GM18907 (cell line): ENCODE results near the gene STAT2.
"Not testable (repeated sequence)": the region's sequence is repeated elsewhere in the genome, so short reads cannot be mapped to it uniquely, and the experiment has no call there.

ENCODE experiments used
- ATAC-seq: cut with Tn5 transposase; IDR thresholded peaks from one replicate; pipeline ENCODE4 v1.9.1; 2021; ENCODE audit warnings: mild to moderate bottlenecking, moderate library complexity; ENCODE audit not compliant: unreplicated experiment

Gene STAT2

GRCh38 chr12:56332512-56333196, 27.3 kb downstream of the STAT2 start:
- no peak for ATAC-seq

GRCh38 chr12:56330936-56331490, 28.9 kb downstream of the STAT2 start:
- ATAC-seq: no peak

- no peak for ATAC-seq
Measured at GRCh38 chr12:56326533-56326932, 33.4 kb downstream of the STAT2 start.

- ATAC-seq: no peak
Measured at GRCh38 chr12:56326126-56326525, 33.8 kb downstream of the STAT2 start.

GRCh38 chr12:56324206-56324605, 35.7 kb downstream of the STAT2 start:
- ATAC-seq: no peak

- not testable (repeated sequence) for ATAC-seq
Measured at GRCh38 chr12:56321610-56322009, 38.3 kb downstream of the STAT2 start.

GRCh38 chr12:56321027-56321426, 38.9 kb downstream of the STAT2 start:
- no peak for ATAC-seq

GRCh38 chr12:56317675-56318074, 42.2 kb downstream of the STAT2 start:
- ATAC-seq: no peak

GRCh38 chr12:56315622-56316473, 44.1 kb downstream of the STAT2 start, which contains the start of gene CNPY2:
Gene CNPY2 (minus strand): TSS chr12:56315988. CDS start chr12:56315217, 771 bp downstream.
- peak; percentile 92 for ATAC-seq

- ATAC-seq: no peak
Measured at GRCh38 chr12:56315249-56315621, 44.7 kb downstream of the STAT2 start.

GRCh38 chr12:56311003-56311402, 48.9 kb downstream of the STAT2 start:
- ATAC-seq: no peak

GRCh38 chr12:56308714-56309113, 51.2 kb downstream of the STAT2 start:
- ATAC-seq: no peak

- no peak for ATAC-seq
Measured at GRCh38 chr12:56307221-56307965, 52.5 kb downstream of the STAT2 start.

GRCh38 chr12:56304872-56305590, 54.9 kb downstream of the STAT2 start:
- no peak for ATAC-seq

- ATAC-seq: no peak
Measured at GRCh38 chr12:56304276-56304675, 55.6 kb downstream of the STAT2 start.

GRCh38 chr12:56300644-56301464, 59.1 kb downstream of the STAT2 start:
- no peak for ATAC-seq

GRCh38 chr12:56299853-56300643, 59.9 kb downstream of the STAT2 start, which contains the start of gene CS:
Gene CS (minus strand): TSS chr12:56300330. CDS start chr12:56300201, 129 bp downstream.
- peak; percentile 92 for ATAC-seq

- no peak for ATAC-seq
Measured at GRCh38 chr12:56299308-56299852, 60.5 kb downstream of the STAT2 start.
